Psoas muscle (tissue), 8 donors: ENCODE measurements around the gene SET. TPM values are rescaled to one million over a fixed set of nuclear protein-coding genes. Genes with fewer than 3 reads are reported as not detected.
A peak's percentile ranks its signal among the peaks of the same experiment; 100 is the strongest.
"Not testable (repeated sequence)": the region's sequence is repeated elsewhere in the genome, so short reads cannot be mapped to it uniquely, and the experiment has no call there.

Experiments
- ATAC-seq, 4 donors: fragments of 200-7000 bp; cut with Tn5 transposase; one replicate each; pipeline ENCODE4 v1.9.1; 2020; ENCODE audit warnings: moderate library complexity in 3 of 4, mild to moderate bottlenecking in 2 of 4
- DNase-seq, 2 donors: peaks; one replicate each; pipeline ENCODE4 v3.0.0-alpha.2; 2020
- H3K27ac ChIP-seq: fragments of 200-600 bp; one replicate; pipeline ENCODE4 v1.8.0; 2022
- H3K27me3 ChIP-seq, 3 donors: fragments of 200-600 bp in 1 of 3; one replicate each; pipeline versions ENCODE4 v1.6.1 to v1.8.0; 2013 to 2022; ENCODE audit warnings: low read length in 2 of 3, mild to moderate bottlenecking in 2 of 3, moderate library complexity in 1 of 3; ENCODE audit not compliant: insufficient read depth in 3 of 3
- H3K36me3 ChIP-seq, 2 donors: fragments of 200-600 bp in 1 of 2; one replicate each; pipeline versions ENCODE4 v1.6.1 to v1.8.0; 2013 to 2022; ENCODE audit warnings: low read depth in 1 of 2, mild to moderate bottlenecking in 1 of 2, moderate library complexity in 1 of 2; ENCODE audit not compliant: insufficient read depth in 1 of 2
- H3K4me1 ChIP-seq: fragments of 200-600 bp; one replicate; pipeline ENCODE4 v1.8.0; 2022
- H3K4me3 ChIP-seq: fragments of 200-600 bp; one replicate; pipeline ENCODE4 v1.8.0; 2022; ENCODE audit warnings: mild to moderate bottlenecking
- H3K9me3 ChIP-seq: fragments of 200-600 bp; one replicate; pipeline ENCODE4 v1.8.0; 2022
- WGBS, 3 donors: extraction: QIAGEN DNeasy Blood & Tissue Kit; methylation state at CpG; one replicate each; pipeline versions ENCODE4 v1.1.6 to v1.1.7; 2013; 5-methylcytosine and 5-hydroxymethylcytosine counted together
- intact Hi-C, 2 donors: fragments of 100-400 bp; cut with DNase I; formaldehyde crosslinking; loops; one replicate each; pipeline versions ENCODE4 v1.11.0 to v1.14.2; 2022
- polyA plus RNA-seq, 3 donors: library from polyadenylated mRNA; stranded (reverse); fragments of 200-250 nt; gene quantifications; one replicate each; pipeline ENCODE4 v1.2.3, GENCODE V29; 2013
- total RNA-seq, 4 donors: library from RNA; stranded (reverse); fragmentation: NEBNext Ultra II Directional in 2 of 4; extraction: Animal tissue kit (Norgen Biotek cat#: 25700) in 2 of 4; gene quantifications; one replicate each; pipeline versions ENCODE4 v1.2.1 to v1.2.4, GENCODE V29; 2021 to 2023
- TF ChIP-seq, protein P1 (sequence below): fragments of 200-600 bp; IDR thresholded peaks from one replicate; pipeline ENCODE4 v1.8.0; 2022; ENCODE audit warnings: antibody characterized with exemption
- donor health status: healthy with polysubstance abuse.
- donor health status: DM: no; HTN: no; CAD: no; lungs with moderate emphysema.
- donor health status: Bipolar disorder and iron deficiency.
- donor health status: healthy.
- donor health status: DM: yes; HTN: yes; CAD: no.
- donor health status: DM: no; HTN: no; CAD: no.
- donor health status: DM: no; HTN: no; CAD: no.
- donor health status: DM: yes; HTN: yes; CAD: no.

The SET gene
- total and polyA plus RNA-seq, 7 donors: 141 to 283 (median 228) TPM

DNA sequence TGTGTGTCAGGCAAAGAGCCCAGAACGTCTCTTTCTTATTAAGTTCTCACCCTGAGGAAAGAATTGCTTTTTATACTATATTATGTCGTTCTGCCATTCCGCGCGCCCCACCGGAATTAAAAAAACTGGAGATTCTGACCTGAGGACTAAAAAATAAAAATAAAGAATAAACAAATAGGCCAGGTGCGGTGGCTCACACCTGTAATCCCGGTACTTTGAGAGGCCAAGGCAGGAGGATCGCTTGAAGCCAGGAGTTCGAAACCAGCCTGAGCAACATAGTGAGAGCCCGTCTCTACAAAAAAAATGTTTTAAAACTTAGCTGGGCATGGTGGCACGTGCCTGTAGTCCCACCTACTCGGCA, 31.7 kb upstream of the SET start:
- no peaks in the 10 kb centered on the region for H3K36me3 ChIP-seq
- WGBS, 3 donors: 95 to 97% (median 97%) methylated on average over 13 of the region's 13 CpGs
- H3K27me3 ChIP-seq: no peaks in the 10 kb centered on the region
- TF ChIP-seq, protein P1, sequence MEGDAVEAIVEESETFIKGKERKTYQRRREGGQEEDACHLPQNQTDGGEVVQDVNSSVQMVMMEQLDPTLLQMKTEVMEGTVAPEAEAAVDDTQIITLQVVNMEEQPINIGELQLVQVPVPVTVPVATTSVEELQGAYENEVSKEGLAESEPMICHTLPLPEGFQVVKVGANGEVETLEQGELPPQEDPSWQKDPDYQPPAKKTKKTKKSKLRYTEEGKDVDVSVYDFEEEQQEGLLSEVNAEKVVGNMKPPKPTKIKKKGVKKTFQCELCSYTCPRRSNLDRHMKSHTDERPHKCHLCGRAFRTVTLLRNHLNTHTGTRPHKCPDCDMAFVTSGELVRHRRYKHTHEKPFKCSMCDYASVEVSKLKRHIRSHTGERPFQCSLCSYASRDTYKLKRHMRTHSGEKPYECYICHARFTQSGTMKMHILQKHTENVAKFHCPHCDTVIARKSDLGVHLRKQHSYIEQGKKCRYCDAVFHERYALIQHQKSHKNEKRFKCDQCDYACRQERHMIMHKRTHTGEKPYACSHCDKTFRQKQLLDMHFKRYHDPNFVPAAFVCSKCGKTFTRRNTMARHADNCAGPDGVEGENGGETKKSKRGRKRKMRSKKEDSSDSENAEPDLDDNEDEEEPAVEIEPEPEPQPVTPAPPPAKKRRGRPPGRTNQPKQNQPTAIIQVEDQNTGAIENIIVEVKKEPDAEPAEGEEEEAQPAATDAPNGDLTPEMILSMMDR: no peak
- H3K27ac ChIP-seq: peak overlapping the region; percentile 94
- intact Hi-C loops: no loop called here
- no peak for DNase-seq
- H3K4me1 ChIP-seq: no peaks in the 10 kb centered on the region
- ATAC-seq: no peak
- no peaks in the 10 kb centered on the region for H3K9me3 ChIP-seq
- peak overlapping the region; percentile 82 for H3K4me3 ChIP-seq

DNA sequence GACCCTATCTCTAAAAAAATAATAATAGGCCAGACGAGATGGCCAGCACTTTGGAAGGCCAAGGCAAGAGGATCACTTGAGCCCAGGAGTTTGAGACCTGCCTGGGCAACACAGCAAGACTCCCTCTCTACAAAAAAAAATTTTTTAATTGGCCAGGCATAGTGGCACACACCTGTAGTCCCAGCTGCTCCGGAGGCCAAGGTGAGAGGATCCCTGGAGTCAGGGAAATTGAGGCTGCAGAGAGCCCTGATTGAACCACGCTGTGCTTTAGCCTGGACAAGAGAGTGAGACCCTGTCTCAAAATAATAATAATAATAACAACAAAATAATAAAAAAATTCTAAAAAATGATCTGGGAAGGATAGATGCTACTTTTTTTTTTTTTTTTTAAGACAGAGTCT, 31.2 kb upstream of the SET start:
- H3K9me3 ChIP-seq: no peaks in the 10 kb centered on the region
- no peaks in the 10 kb centered on the region for H3K4me1 ChIP-seq
- ATAC-seq (no peak), DNase-seq (no peak)
- intact Hi-C loops: no loop called here
- no peak overlapping the region for H3K4me3 ChIP-seq
- no peaks in the 10 kb centered on the region for H3K27me3 ChIP-seq
- no peak overlapping the region for H3K27ac ChIP-seq
- H3K36me3 ChIP-seq: no peaks in the 10 kb centered on the region
- TF ChIP-seq, protein P1: no peak
- WGBS, 3 donors: 89 to 98% (median 93%) methylated on average over 3 of the region's 3 CpGs

GRCh38 chr9:128666481-128666941, 22.5 kb upstream of the SET start:
- H3K4me3 ChIP-seq, H3K36me3 ChIP-seq, H3K27ac ChIP-seq, ATAC-seq, H3K27me3 ChIP-seq, H3K9me3 ChIP-seq, H3K4me1 ChIP-seq, intact Hi-C loops, DNase-seq: not testable (repeated sequence)
- 86 to 88% (median 88%) methylated on average over 8 of the region's 8 CpGs for WGBS, 3 donors

- TF ChIP-seq, protein P1: no peak
- ATAC-seq: no peak
- Histone ChIP-seq H3K36me3 (no peaks in the 10 kb centered on the region), H3K4me3 (no peak overlapping the region), H3K9me3 (no peaks in the 10 kb centered on the region), H3K27me3 (no peaks in the 10 kb centered on the region), H3K4me1 (no peaks in the 10 kb centered on the region), H3K27ac (no peak overlapping the region)
- intact Hi-C loops: no loop called here
- 90 to 96% (median 92%) methylated on average over 6 of the region's 6 CpGs for WGBS, 3 donors
- no peak for DNase-seq
Observed at GRCh38 chr9:128669786-128670185, 19.2 kb upstream of the SET start.

- no peaks in the 10 kb centered on the region for H3K4me1 ChIP-seq
- TF ChIP-seq, protein P1: no peak
- no peak overlapping the region for H3K4me3 ChIP-seq
- no peaks in the 10 kb centered on the region for H3K36me3 ChIP-seq
- intact Hi-C loops: no loop called here
- 91 to 97% (median 97%) methylated on average over 4 of the region's 4 CpGs for WGBS, 3 donors
- H3K27ac ChIP-seq: no peak overlapping the region
- DNase-seq (no peak), ATAC-seq (no peak)
- H3K27me3 ChIP-seq: no peaks in the 10 kb centered on the region
- H3K9me3 ChIP-seq: no peaks in the 10 kb centered on the region
Observed at GRCh38 chr9:128675382-128675781, 13.6 kb upstream of the SET start.
